Cardiac muscle cell (in vitro differentiated cells and primary cell): ENCODE data around the gene TRAPPC6A. TPM values are rescaled to one million over a fixed set of nuclear protein-coding genes. Genes with fewer than 3 reads are reported as not detected.

Experiments used
- DNase-seq, 2 donors: peaks; one replicate each; pipeline versions ENCODE4 v3.0.0 to v3.0.0-alpha.2; 2010 to 2017; ENCODE audit warnings: low read depth in 1 of 2, low spot score in 1 of 2
- H3K27ac ChIP-seq: fragments of 200-600 bp; sonication (generic); 2 replicates; pipeline ENCODE4 v1.5.1; 2016
- H3K27me3 ChIP-seq: fragments of 200-600 bp; sonication (generic); 2 replicates; pipeline ENCODE4 v1.6.0; 2016; ENCODE audit warnings: control low read depth
- H3K36me3 ChIP-seq: fragments of 200-600 bp; sonication (generic); 2 replicates; pipeline ENCODE4 v1.5.1; 2016; ENCODE audit warnings: control low read depth
- H3K4me1 ChIP-seq: fragments of 200-600 bp; sonication (generic); 2 replicates; pipeline ENCODE4 v1.8.1; 2017; ENCODE audit warnings: low read depth, mild to moderate bottlenecking, mixed run types
- H3K4me3 ChIP-seq: fragments of 200-600 bp; sonication (generic); 2 replicates; pipeline ENCODE4 v1.5.1; 2016; ENCODE audit warnings: mild to moderate bottlenecking
- H3K9me3 ChIP-seq: fragments of 200-600 bp; sonication (generic); 2 replicates; pipeline ENCODE4 v1.5.1; 2017; ENCODE audit warnings: low read depth, mild to moderate bottlenecking, control low read depth
- CTCF ChIP-seq: IDR thresholded peaks from 2 replicates; pipeline ENCODE4 v1.5.1; 2012; ENCODE audit warnings: low read depth, mild to moderate bottlenecking, low read length
- polyA plus RNA-seq: library from polyadenylated mRNA; unstranded; fragments of >200 nt; fragmentation: Nextera tagmentation; extraction: Ambion mirVana; gene quantifications from 2 replicates; pipeline ENCODE4 v1.2.1, GENCODE V29; 2016
- total RNA-seq: library from RNA; depleted of rRNA; stranded (reverse); fragments of >200 nt; gene quantifications from 2 replicates; pipeline ENCODE4 v1.2.3, GENCODE V29; 2016

TRAPPC6A gene
- total and polyA plus RNA-seq, 2 experiments from 2014 or later, result 123 to 155 TPM

GRCh38 chr19:45172173-45172572 is 5.9 kb downstream of the TRAPPC6A start:
- H3K9me3 ChIP-seq, result no peaks in the 10 kb centered on the region
- H3K27me3 ChIP-seq, result no peaks in the 10 kb centered on the region
- H3K4me1 ChIP-seq, result peaks cover 6% of the 10 kb centered on the region
- no peak for TF ChIP-seq CTCF
- no peak for DNase-seq
- no peak overlapping the region for H3K27ac ChIP-seq
- H3K36me3 ChIP-seq, result no peaks in the 10 kb centered on the region
- no peak overlapping the region for H3K4me3 ChIP-seq

- Histone ChIP-seq H3K27me3 (no peaks in the 10 kb centered on the region), H3K4me3 (no peak overlapping the region), H3K36me3 (no peaks in the 10 kb centered on the region), H3K4me1 (peaks cover 6% of the 10 kb centered on the region), H3K27ac (no peak overlapping the region), H3K9me3 (no peaks in the 10 kb centered on the region)
- TF ChIP-seq CTCF, result no peak
- peak in 1 of 2 donors; percentile 29 for DNase-seq
Measured at GRCh38 chr19:45171211-45171623, 6.8 kb downstream of the TRAPPC6A start.

- H3K9me3 ChIP-seq, result no peaks in the 10 kb centered on the region
- H3K4me1 ChIP-seq, result peaks cover 6% of the 10 kb centered on the region
- no peak overlapping the region for H3K27ac ChIP-seq
- no peak for TF ChIP-seq CTCF
- no peaks in the 10 kb centered on the region for H3K36me3 ChIP-seq
- DNase-seq, result no peak
- H3K27me3 ChIP-seq, result no peaks in the 10 kb centered on the region
- no peak overlapping the region for H3K4me3 ChIP-seq
Measured at GRCh38 chr19:45170146-45171106, 7.6 kb downstream of the TRAPPC6A start.

GRCh38 chr19:45169602-45170001 is 8.4 kb downstream of the TRAPPC6A start:
- H3K36me3 ChIP-seq, result no peaks in the 10 kb centered on the region
- no peak for TF ChIP-seq CTCF
- H3K9me3 ChIP-seq, result no peaks in the 10 kb centered on the region
- DNase-seq, result no peak
- H3K4me1 ChIP-seq, result peaks cover 6% of the 10 kb centered on the region
- no peak overlapping the region for H3K27ac ChIP-seq
- no peak overlapping the region for H3K4me3 ChIP-seq
- H3K27me3 ChIP-seq, result no peaks in the 10 kb centered on the region

GRCh38 chr19:45168767-45169351 is 9.2 kb downstream of the TRAPPC6A start:
- Histone ChIP-seq H3K4me3 (no peak overlapping the region), H3K4me1 (peaks cover 6% of the 10 kb centered on the region), H3K9me3 (no peaks in the 10 kb centered on the region), H3K36me3 (no peaks in the 10 kb centered on the region), H3K27me3 (no peaks in the 10 kb centered on the region), H3K27ac (no peak overlapping the region)
- TF ChIP-seq CTCF, result no peak
- no peak for DNase-seq
